ENCODE measurements around the gene KLF12. TPM values are rescaled to one million over a fixed set of nuclear protein-coding genes. Genes with fewer than 3 reads are reported as not detected.

The KLF12 gene
- total RNA-seq, 1 donor from 2014 or later, result 30.7 TPM

DNA sequence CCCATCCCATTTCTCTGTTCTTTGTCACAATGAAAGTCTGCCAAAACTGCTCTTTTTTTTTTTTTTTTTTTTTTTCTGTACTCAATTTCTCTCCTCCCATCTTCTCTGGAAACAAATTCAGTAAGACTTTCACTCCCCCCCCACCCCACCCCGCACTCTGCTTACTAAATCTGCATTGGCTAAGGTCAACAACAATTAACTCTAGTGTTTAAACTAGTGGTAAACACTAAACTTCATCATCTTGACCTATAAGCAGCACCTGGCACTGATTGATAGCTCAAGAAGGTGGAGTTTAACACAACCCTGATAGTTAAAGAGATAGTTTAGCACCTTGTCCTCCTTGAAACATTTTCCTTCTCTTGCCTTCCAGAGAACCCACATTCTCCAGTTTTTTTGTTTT is 14.1 kb upstream of the KLF12 start:
- DNase-seq (ENCODE audit: extremely low spot score, unreplicated experiment), result no peak
- H3K4me3 Mint-ChIP-seq (ENCODE audit: unreplicated experiment), result no peak overlapping the region
- H3K9me3 Mint-ChIP-seq (ENCODE audit: unreplicated experiment), result no peaks in the 10 kb centered on the region
- no peaks in the 10 kb centered on the region for H3K36me3 Mint-ChIP-seq (ENCODE audit: unreplicated experiment)
- no peaks in the 10 kb centered on the region for H3K4me1 Mint-ChIP-seq (ENCODE audit: unreplicated experiment)
- TF ChIP-seq, protein P1, sequence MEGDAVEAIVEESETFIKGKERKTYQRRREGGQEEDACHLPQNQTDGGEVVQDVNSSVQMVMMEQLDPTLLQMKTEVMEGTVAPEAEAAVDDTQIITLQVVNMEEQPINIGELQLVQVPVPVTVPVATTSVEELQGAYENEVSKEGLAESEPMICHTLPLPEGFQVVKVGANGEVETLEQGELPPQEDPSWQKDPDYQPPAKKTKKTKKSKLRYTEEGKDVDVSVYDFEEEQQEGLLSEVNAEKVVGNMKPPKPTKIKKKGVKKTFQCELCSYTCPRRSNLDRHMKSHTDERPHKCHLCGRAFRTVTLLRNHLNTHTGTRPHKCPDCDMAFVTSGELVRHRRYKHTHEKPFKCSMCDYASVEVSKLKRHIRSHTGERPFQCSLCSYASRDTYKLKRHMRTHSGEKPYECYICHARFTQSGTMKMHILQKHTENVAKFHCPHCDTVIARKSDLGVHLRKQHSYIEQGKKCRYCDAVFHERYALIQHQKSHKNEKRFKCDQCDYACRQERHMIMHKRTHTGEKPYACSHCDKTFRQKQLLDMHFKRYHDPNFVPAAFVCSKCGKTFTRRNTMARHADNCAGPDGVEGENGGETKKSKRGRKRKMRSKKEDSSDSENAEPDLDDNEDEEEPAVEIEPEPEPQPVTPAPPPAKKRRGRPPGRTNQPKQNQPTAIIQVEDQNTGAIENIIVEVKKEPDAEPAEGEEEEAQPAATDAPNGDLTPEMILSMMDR (IDR thresholded peaks at IDR 0.05), result no peak
- H3K27me3 Mint-ChIP-seq (ENCODE audit: unreplicated experiment), result no peaks in the 10 kb centered on the region
- H3K27ac Mint-ChIP-seq (ENCODE audit: unreplicated experiment), result no peak overlapping the region

DNA sequence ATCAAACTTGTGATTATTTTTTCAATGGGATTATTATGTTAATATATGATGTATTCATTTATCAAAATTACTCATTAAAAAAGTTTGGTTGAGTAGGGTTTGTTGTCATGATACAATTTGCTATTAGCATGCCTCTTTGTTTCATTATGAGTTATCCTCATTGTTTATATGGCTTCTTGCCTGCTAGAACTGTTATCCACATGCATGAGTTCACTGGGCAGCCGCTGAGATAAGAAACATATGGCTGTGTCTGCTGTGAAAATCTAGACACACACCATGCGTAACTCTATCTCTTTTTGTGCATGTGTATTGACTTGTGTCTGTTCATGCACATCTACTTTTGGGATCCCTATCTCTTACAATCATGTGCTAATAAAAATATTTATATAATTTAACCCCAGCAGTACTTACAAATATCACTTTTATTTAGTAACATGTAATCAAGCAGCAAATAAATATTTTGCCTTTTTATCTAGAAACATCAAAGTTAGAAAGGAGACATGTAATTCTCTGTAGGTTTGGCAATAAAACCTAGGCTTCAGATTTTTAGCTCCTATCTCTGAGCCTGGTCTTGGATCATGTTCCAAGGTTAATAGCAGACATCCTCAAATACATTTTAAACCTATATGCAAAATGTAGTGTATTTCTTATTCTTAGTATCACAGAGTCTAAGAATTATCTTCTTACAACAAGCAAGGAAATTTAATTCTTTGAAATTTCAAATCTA is 11.2 kb upstream of the KLF12 start:
- Mint-ChIP-seq H3K4me3 (ENCODE audit: unreplicated experiment) (no peak overlapping the region), H3K27me3 (ENCODE audit: unreplicated experiment) (no peaks in the 10 kb centered on the region), H3K36me3 (ENCODE audit: unreplicated experiment) (no peaks in the 10 kb centered on the region), H3K9me3 (ENCODE audit: unreplicated experiment) (no peaks in the 10 kb centered on the region), H3K27ac (ENCODE audit: unreplicated experiment) (no peak overlapping the region), H3K4me1 (ENCODE audit: unreplicated experiment) (no peaks in the 10 kb centered on the region)
- TF ChIP-seq, protein P1 (IDR thresholded peaks at IDR 0.05), result no peak
- no peak for DNase-seq (ENCODE audit: extremely low spot score, unreplicated experiment)

- Mint-ChIP-seq H3K4me3 (ENCODE audit: unreplicated experiment) (no peak overlapping the region), H3K27me3 (ENCODE audit: unreplicated experiment) (no peaks in the 10 kb centered on the region), H3K9me3 (ENCODE audit: unreplicated experiment) (no peaks in the 10 kb centered on the region), H3K4me1 (ENCODE audit: unreplicated experiment) (no peaks in the 10 kb centered on the region), H3K27ac (ENCODE audit: unreplicated experiment) (no peak overlapping the region), H3K36me3 (ENCODE audit: unreplicated experiment) (no peaks in the 10 kb centered on the region)
- DNase-seq (ENCODE audit: extremely low spot score, unreplicated experiment), result no peak
- TF ChIP-seq, protein P1 (IDR thresholded peaks at IDR 0.05), result no peak
Measured at GRCh38 chr13:74144269-74144668, 10.1 kb upstream of the KLF12 start.

GRCh38 chr13:74142257-74142656 is 8.1 kb upstream of the KLF12 start:
- Mint-ChIP-seq H3K36me3 (ENCODE audit: unreplicated experiment) (no peaks in the 10 kb centered on the region), H3K4me1 (ENCODE audit: unreplicated experiment) (no peaks in the 10 kb centered on the region), H3K27me3 (ENCODE audit: unreplicated experiment) (no peaks in the 10 kb centered on the region), H3K9me3 (ENCODE audit: unreplicated experiment) (no peaks in the 10 kb centered on the region), H3K4me3 (ENCODE audit: unreplicated experiment) (no peak overlapping the region), H3K27ac (ENCODE audit: unreplicated experiment) (no peak overlapping the region)
- TF ChIP-seq, protein P1 (IDR thresholded peaks at IDR 0.05), result no peak
- DNase-seq (ENCODE audit: extremely low spot score, unreplicated experiment), result no peak

DNA sequence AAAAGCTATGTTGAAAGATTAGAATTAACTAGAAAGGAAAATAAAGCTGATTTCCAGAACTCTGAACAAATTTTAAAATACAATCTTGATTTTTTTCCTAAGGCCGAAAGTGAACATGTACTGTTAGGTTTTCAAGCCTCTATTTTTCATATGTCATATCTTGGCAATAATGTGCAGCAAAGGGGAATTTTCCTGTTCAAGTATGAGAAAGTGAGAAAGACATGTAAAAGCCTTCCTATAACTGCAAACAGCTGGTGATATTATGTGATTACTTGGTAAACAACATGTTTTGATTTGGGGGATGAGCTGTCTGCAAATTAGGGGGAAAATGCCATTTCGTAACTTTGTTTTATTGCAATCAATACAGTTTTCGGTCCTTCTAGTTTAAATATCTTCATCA is 4.0 kb upstream of the KLF12 start:
- no peak overlapping the region for H3K4me3 Mint-ChIP-seq (ENCODE audit: unreplicated experiment)
- H3K4me1 Mint-ChIP-seq (ENCODE audit: unreplicated experiment), result no peaks in the 10 kb centered on the region
- H3K36me3 Mint-ChIP-seq (ENCODE audit: unreplicated experiment), result no peaks in the 10 kb centered on the region
- no peaks in the 10 kb centered on the region for H3K27me3 Mint-ChIP-seq (ENCODE audit: unreplicated experiment)
- TF ChIP-seq, protein P1 (IDR thresholded peaks at IDR 0.05), result no peak
- H3K27ac Mint-ChIP-seq (ENCODE audit: unreplicated experiment), result no peak overlapping the region
- DNase-seq (ENCODE audit: extremely low spot score, unreplicated experiment), result no peak
- no peaks in the 10 kb centered on the region for H3K9me3 Mint-ChIP-seq (ENCODE audit: unreplicated experiment)
